Measurements from ENCODE around the gene GLRA2.

GLRA2 gene

GRCh38 chrX:14694611-14695010, 165.3 kb downstream of the GLRA2 start:
- Histone ChIP-seq H3K4me1 (ENCODE audit: control insufficient read depth in 1 of 2, insufficient read depth in 2 of 2, low read length in 2 of 2) (no peaks in the 10 kb centered on the region), H3K27me3 (ENCODE audit: control insufficient read depth in 1 of 2, insufficient read depth in 2 of 2, low read length in 2 of 2) (no peaks in the 10 kb centered on the region), H3K4me3 (ENCODE audit: low read depth in 1 of 2, low read length in 2 of 2) (no peak overlapping the region), H3K9me3 (ENCODE audit: control insufficient read depth in 1 of 2, low read length in 2 of 2) (no peaks in the 10 kb centered on the region), H3K36me3 (ENCODE audit: control insufficient read depth in 1 of 2, insufficient read depth in 2 of 2, low read length in 2 of 2) (no peaks in the 10 kb centered on the region), H3K27ac (ENCODE audit: low read depth, low read length) (no peak overlapping the region), H3K9ac (ENCODE audit: low read depth in 1 of 2, low read length in 2 of 2) (no peak overlapping the region)

GRCh38 chrX:14697451-14697850, 168.1 kb downstream of the GLRA2 start:
- H3K36me3 ChIP-seq (ENCODE audit: control insufficient read depth in 1 of 2, insufficient read depth in 2 of 2, low read length in 2 of 2): no peaks in the 10 kb centered on the region
- no peaks in the 10 kb centered on the region for H3K9me3 ChIP-seq (ENCODE audit: control insufficient read depth in 1 of 2, low read length in 2 of 2)

GRCh38 chrX:14698790-14699189, 169.5 kb downstream of the GLRA2 start:
- Histone ChIP-seq H3K27ac (ENCODE audit: low read depth, low read length) (no peak overlapping the region), H3K36me3 (ENCODE audit: control insufficient read depth in 1 of 2, insufficient read depth in 2 of 2, low read length in 2 of 2) (no peaks in the 10 kb centered on the region), H3K9ac (ENCODE audit: low read depth in 1 of 2, low read length in 2 of 2) (no peak overlapping the region), H3K4me1 (ENCODE audit: control insufficient read depth in 1 of 2, insufficient read depth in 2 of 2, low read length in 2 of 2) (no peaks in the 10 kb centered on the region), H3K27me3 (ENCODE audit: control insufficient read depth in 1 of 2, insufficient read depth in 2 of 2, low read length in 2 of 2) (no peaks in the 10 kb centered on the region), H3K4me3 (ENCODE audit: low read depth in 1 of 2, low read length in 2 of 2) (no peak overlapping the region), H3K9me3 (ENCODE audit: control insufficient read depth in 1 of 2, low read length in 2 of 2) (no peaks in the 10 kb centered on the region)

More at GRCh38 chrX:14697451-14697850, 168.1 kb downstream of the GLRA2 start:
- Histone ChIP-seq H3K4me3 (ENCODE audit: low read depth in 1 of 2, low read length in 2 of 2) (no peak overlapping the region), H3K27me3 (ENCODE audit: control insufficient read depth in 1 of 2, insufficient read depth in 2 of 2, low read length in 2 of 2) (no peaks in the 10 kb centered on the region), H3K9ac (ENCODE audit: low read depth in 1 of 2, low read length in 2 of 2) (no peak overlapping the region), H3K4me1 (ENCODE audit: control insufficient read depth in 1 of 2, insufficient read depth in 2 of 2, low read length in 2 of 2) (no peaks in the 10 kb centered on the region), H3K27ac (ENCODE audit: low read depth, low read length) (no peak overlapping the region)

GRCh38 chrX:14700982-14701381, 171.6 kb downstream of the GLRA2 start:
- Histone ChIP-seq H3K36me3 (ENCODE audit: control insufficient read depth in 1 of 2, insufficient read depth in 2 of 2, low read length in 2 of 2) (no peaks in the 10 kb centered on the region), H3K4me1 (ENCODE audit: control insufficient read depth in 1 of 2, insufficient read depth in 2 of 2, low read length in 2 of 2) (no peaks in the 10 kb centered on the region), H3K27me3 (ENCODE audit: control insufficient read depth in 1 of 2, insufficient read depth in 2 of 2, low read length in 2 of 2) (no peaks in the 10 kb centered on the region), H3K9ac (ENCODE audit: low read depth in 1 of 2, low read length in 2 of 2) (no peak overlapping the region), H3K4me3 (ENCODE audit: low read depth in 1 of 2, low read length in 2 of 2) (no peak overlapping the region), H3K27ac (ENCODE audit: low read depth, low read length) (no peak overlapping the region), H3K9me3 (ENCODE audit: control insufficient read depth in 1 of 2, low read length in 2 of 2) (no peaks in the 10 kb centered on the region)

- Histone ChIP-seq H3K9me3 (ENCODE audit: control insufficient read depth in 1 of 2, low read length in 2 of 2) (no peaks in the 10 kb centered on the region), H3K4me1 (ENCODE audit: control insufficient read depth in 1 of 2, insufficient read depth in 2 of 2, low read length in 2 of 2) (no peaks in the 10 kb centered on the region), H3K36me3 (ENCODE audit: control insufficient read depth in 1 of 2, insufficient read depth in 2 of 2, low read length in 2 of 2) (no peaks in the 10 kb centered on the region), H3K27ac (ENCODE audit: low read depth, low read length) (no peak overlapping the region), H3K9ac (ENCODE audit: low read depth in 1 of 2, low read length in 2 of 2) (no peak overlapping the region), H3K4me3 (ENCODE audit: low read depth in 1 of 2, low read length in 2 of 2) (no peak overlapping the region), H3K27me3 (ENCODE audit: control insufficient read depth in 1 of 2, insufficient read depth in 2 of 2, low read length in 2 of 2) (no peaks in the 10 kb centered on the region)
Measured at GRCh38 chrX:14702145-14702544, 172.8 kb downstream of the GLRA2 start.

- H3K4me3 ChIP-seq (ENCODE audit: low read depth in 1 of 2, low read length in 2 of 2): no peak overlapping the region
Measured at GRCh38 chrX:14712096-14712495, 182.8 kb downstream of the GLRA2 start.

GRCh38 chrX:14717949-14718348, 188.6 kb downstream of the GLRA2 start:
- Histone ChIP-seq H3K9ac (ENCODE audit: low read depth in 1 of 2, low read length in 2 of 2) (no peak overlapping the region), H3K4me1 (ENCODE audit: control insufficient read depth in 1 of 2, insufficient read depth in 2 of 2, low read length in 2 of 2) (no peaks in the 10 kb centered on the region), H3K36me3 (ENCODE audit: control insufficient read depth in 1 of 2, insufficient read depth in 2 of 2, low read length in 2 of 2) (no peaks in the 10 kb centered on the region), H3K27ac (ENCODE audit: low read depth, low read length) (no peak overlapping the region), H3K4me3 (ENCODE audit: low read depth in 1 of 2, low read length in 2 of 2) (no peak overlapping the region), H3K27me3 (ENCODE audit: control insufficient read depth in 1 of 2, insufficient read depth in 2 of 2, low read length in 2 of 2) (no peaks in the 10 kb centered on the region), H3K9me3 (ENCODE audit: control insufficient read depth in 1 of 2, low read length in 2 of 2) (no peaks in the 10 kb centered on the region)

More at GRCh38 chrX:14712096-14712495, 182.8 kb downstream of the GLRA2 start:
- Histone ChIP-seq H3K9ac (ENCODE audit: low read depth in 1 of 2, low read length in 2 of 2) (no peak overlapping the region), H3K27me3 (ENCODE audit: control insufficient read depth in 1 of 2, insufficient read depth in 2 of 2, low read length in 2 of 2) (no peaks in the 10 kb centered on the region), H3K27ac (ENCODE audit: low read depth, low read length) (no peak overlapping the region), H3K9me3 (ENCODE audit: control insufficient read depth in 1 of 2, low read length in 2 of 2) (no peaks in the 10 kb centered on the region), H3K36me3 (ENCODE audit: control insufficient read depth in 1 of 2, insufficient read depth in 2 of 2, low read length in 2 of 2) (no peaks in the 10 kb centered on the region), H3K4me1 (ENCODE audit: control insufficient read depth in 1 of 2, insufficient read depth in 2 of 2, low read length in 2 of 2) (no peaks in the 10 kb centered on the region)

- Histone ChIP-seq H3K27ac (ENCODE audit: low read depth, low read length) (no peak overlapping the region), H3K36me3 (ENCODE audit: control insufficient read depth in 1 of 2, insufficient read depth in 2 of 2, low read length in 2 of 2) (no peaks in the 10 kb centered on the region), H3K4me1 (ENCODE audit: control insufficient read depth in 1 of 2, insufficient read depth in 2 of 2, low read length in 2 of 2) (no peaks in the 10 kb centered on the region), H3K9me3 (ENCODE audit: control insufficient read depth in 1 of 2, low read length in 2 of 2) (no peaks in the 10 kb centered on the region), H3K4me3 (ENCODE audit: low read depth in 1 of 2, low read length in 2 of 2) (no peak overlapping the region), H3K9ac (ENCODE audit: low read depth in 1 of 2, low read length in 2 of 2) (no peak overlapping the region), H3K27me3 (ENCODE audit: control insufficient read depth in 1 of 2, insufficient read depth in 2 of 2, low read length in 2 of 2) (no peaks in the 10 kb centered on the region)
Measured at GRCh38 chrX:14718403-14718802, 189.1 kb downstream of the GLRA2 start.

- no peak overlapping the region for H3K9ac ChIP-seq (ENCODE audit: low read depth in 1 of 2, low read length in 2 of 2)
- no peaks in the 10 kb centered on the region for H3K9me3 ChIP-seq (ENCODE audit: control insufficient read depth in 1 of 2, low read length in 2 of 2)
- H3K4me1 ChIP-seq (ENCODE audit: control insufficient read depth in 1 of 2, insufficient read depth in 2 of 2, low read length in 2 of 2): no peaks in the 10 kb centered on the region
- no peak overlapping the region for H3K27ac ChIP-seq (ENCODE audit: low read depth, low read length)
- H3K27me3 ChIP-seq (ENCODE audit: control insufficient read depth in 1 of 2, insufficient read depth in 2 of 2, low read length in 2 of 2): no peaks in the 10 kb centered on the region
- no peak overlapping the region for H3K4me3 ChIP-seq (ENCODE audit: low read depth in 1 of 2, low read length in 2 of 2)
- H3K36me3 ChIP-seq (ENCODE audit: control insufficient read depth in 1 of 2, insufficient read depth in 2 of 2, low read length in 2 of 2): no peaks in the 10 kb centered on the region
Measured at GRCh38 chrX:14729058-14729457, 199.7 kb downstream of the GLRA2 start.

GRCh38 chrX:14738643-14739042, 209.3 kb downstream of the GLRA2 start:
- Histone ChIP-seq H3K9me3 (ENCODE audit: control insufficient read depth in 1 of 2, low read length in 2 of 2) (no peaks in the 10 kb centered on the region), H3K4me3 (ENCODE audit: low read depth in 1 of 2, low read length in 2 of 2) (no peak overlapping the region)

GRCh38 chrX:14753441-14753840, 224.1 kb downstream of the GLRA2 start:
- H3K4me1 ChIP-seq (ENCODE audit: control insufficient read depth in 1 of 2, insufficient read depth in 2 of 2, low read length in 2 of 2): no peaks in the 10 kb centered on the region
- no peak overlapping the region for H3K9ac ChIP-seq (ENCODE audit: low read depth in 1 of 2, low read length in 2 of 2)
- no peak overlapping the region for H3K4me3 ChIP-seq (ENCODE audit: low read depth in 1 of 2, low read length in 2 of 2)
- no peaks in the 10 kb centered on the region for H3K9me3 ChIP-seq (ENCODE audit: control insufficient read depth in 1 of 2, low read length in 2 of 2)
- no peaks in the 10 kb centered on the region for H3K36me3 ChIP-seq (ENCODE audit: control insufficient read depth in 1 of 2, insufficient read depth in 2 of 2, low read length in 2 of 2)
- no peaks in the 10 kb centered on the region for H3K27me3 ChIP-seq (ENCODE audit: control insufficient read depth in 1 of 2, insufficient read depth in 2 of 2, low read length in 2 of 2)
- H3K27ac ChIP-seq (ENCODE audit: low read depth, low read length): no peak overlapping the region

More at GRCh38 chrX:14738643-14739042, 209.3 kb downstream of the GLRA2 start:
- no peak overlapping the region for H3K27ac ChIP-seq (ENCODE audit: low read depth, low read length)
- H3K9ac ChIP-seq (ENCODE audit: low read depth in 1 of 2, low read length in 2 of 2): no peak overlapping the region
- no peaks in the 10 kb centered on the region for H3K4me1 ChIP-seq (ENCODE audit: control insufficient read depth in 1 of 2, insufficient read depth in 2 of 2, low read length in 2 of 2)
- H3K36me3 ChIP-seq (ENCODE audit: control insufficient read depth in 1 of 2, insufficient read depth in 2 of 2, low read length in 2 of 2): no peaks in the 10 kb centered on the region
- no peaks in the 10 kb centered on the region for H3K27me3 ChIP-seq (ENCODE audit: control insufficient read depth in 1 of 2, insufficient read depth in 2 of 2, low read length in 2 of 2)
